GM23338 (cell line): Measurements from ENCODE around the gene PAPOLB. TPM values are rescaled to one million over a fixed set of nuclear protein-coding genes. Genes with fewer than 3 reads are reported as not detected.

Experiments used
- ATAC-seq: fragments of 200-7000 bp; cut with Tn5 transposase; 3 replicates; pipeline ENCODE4 v1.9.1; 2020
- DNase-seq: peaks from one replicate; pipeline ENCODE4 v3.0.0-alpha.2; 2015; ENCODE audit warnings: low spot score
- H2AFZ ChIP-seq: fragments of 200-600 bp; sonication (generic); 2 replicates; pipeline ENCODE4 v1.8.0; 2016; ENCODE audit warnings: antibody characterized with exemption, mild to moderate bottlenecking, moderate library complexity
- H3F3A ChIP-seq: fragments of 200-600 bp; sonication (generic); replicated peaks from 2 replicates; pipeline ENCODE4 v1.8.0; 2017; ENCODE audit warnings: antibody characterized with exemption, mixed run types, low read depth
- H3K27ac ChIP-seq: fragments of 200-600 bp; sonication (generic); 2 replicates; pipeline ENCODE4 v1.6.1; 2016; ENCODE audit warnings: low read depth
- H3K27me3 ChIP-seq: fragments of 200-600 bp; sonication (generic); 2 replicates; pipeline ENCODE4 v1.8.0; 2016; ENCODE audit warnings: mild to moderate bottlenecking, mixed run types, moderate library complexity; ENCODE audit not compliant: insufficient read depth
- H3K36me3 ChIP-seq: fragments of 200-600 bp; sonication (generic); 2 replicates; pipeline ENCODE4 v1.8.0; 2016; ENCODE audit warnings: mild to moderate bottlenecking; ENCODE audit not compliant: insufficient read depth
- H3K4me1 ChIP-seq: fragments of 200-600 bp; sonication (generic); 2 replicates; pipeline ENCODE4 v1.8.0; 2016; ENCODE audit warnings: mild to moderate bottlenecking, moderate library complexity; ENCODE audit not compliant: insufficient read depth
- H3K4me2 ChIP-seq: fragments of 200-600 bp; sonication (generic); 2 replicates; pipeline ENCODE4 v1.7.1; 2017; ENCODE audit warnings: mixed run types
- H3K4me3 ChIP-seq: fragments of 200-600 bp; sonication (generic); 2 replicates; pipeline ENCODE4 v1.6.1; 2016; ENCODE audit warnings: mixed run types
- H3K79me2 ChIP-seq: fragments of 200-600 bp; sonication (generic); replicated peaks from 2 replicates; pipeline ENCODE4 v1.8.0; 2017; ENCODE audit warnings: mild to moderate bottlenecking; ENCODE audit not compliant: insufficient read depth
- H3K9me2 ChIP-seq: fragments of 200-600 bp; sonication (generic); 2 replicates; pipeline ENCODE4 v1.8.0; 2017; ENCODE audit not compliant: insufficient read depth
- H4K20me1 ChIP-seq: fragments of 200-600 bp; sonication (generic); replicated peaks from 2 replicates; pipeline ENCODE4 v1.8.0; 2017; ENCODE audit warnings: mild to moderate bottlenecking; ENCODE audit not compliant: insufficient read depth
- H3K27ac Mint-ChIP-seq: 2 replicates; pipeline ENCODE4 v1.8.0; 2020; ENCODE audit warnings: inconsistent platforms, mild to moderate bottlenecking, moderate library complexity, mixed read lengths
- H3K27me3 Mint-ChIP-seq: 3 replicates; pipeline ENCODE4 v1.8.0; 2022; ENCODE audit warnings: low read depth, mild to moderate bottlenecking, moderate library complexity, mixed read lengths, inconsistent platforms; ENCODE audit not compliant: insufficient read depth, poor library complexity
- H3K36me3 Mint-ChIP-seq: 3 replicates; pipeline ENCODE4 v1.8.0; 2021; ENCODE audit warnings: low read depth, mild to moderate bottlenecking, inconsistent platforms, moderate library complexity, mixed read lengths
- H3K4me1 Mint-ChIP-seq: 3 replicates; pipeline ENCODE4 v1.8.0; 2020; ENCODE audit warnings: mild to moderate bottlenecking, inconsistent platforms, mixed read lengths
- H3K4me3 Mint-ChIP-seq: 3 replicates; pipeline ENCODE4 v1.8.0; 2021; ENCODE audit warnings: moderate library complexity, mild to moderate bottlenecking, inconsistent platforms, mixed read lengths
- H3K9me3 Mint-ChIP-seq: 3 replicates; pipeline ENCODE4 v1.8.0; 2020; ENCODE audit warnings: moderate library complexity, mild to moderate bottlenecking, inconsistent platforms, mixed read lengths
- EZH2 ChIP-seq: fragments of 200-600 bp; sonication (generic); IDR thresholded peaks from one replicate; pipeline ENCODE4 v1.8.0; 2017; ENCODE audit warnings: antibody characterized with exemption, mild to moderate bottlenecking, low read depth; ENCODE audit not compliant: unreplicated experiment
- EZH2phosphoT487 ChIP-seq: fragments of 200-600 bp; sonication (generic); IDR thresholded peaks from one replicate; pipeline ENCODE4 v1.8.1; 2018; ENCODE audit warnings: antibody characterized with exemption; ENCODE audit not compliant: unreplicated experiment
- NANOG ChIP-seq: IDR thresholded peaks from 2 replicates; pipeline ENCODE4 v1.6.1; 2016; ENCODE audit warnings: antibody characterized with exemption, borderline replicate concordance
- POLR2AphosphoS5 ChIP-seq: IDR thresholded peaks from 2 replicates; pipeline ENCODE4 v1.6.1; 2016; ENCODE audit warnings: antibody characterized with exemption, low read depth
- STAT1 ChIP-seq: IDR thresholded peaks from one replicate; pipeline ENCODE4 v1.6.1; 2016; ENCODE audit warnings: antibody characterized with exemption; ENCODE audit not compliant: unreplicated experiment
- ZNF114 ChIP-seq: fragments of 250-450 bp; sonication (Bioruptor Pico); IDR thresholded peaks from 2 replicates; pipeline ENCODE4 v1.5.0; 2020; ENCODE audit warnings: mild to moderate bottlenecking, moderate library complexity
- ZNF331 ChIP-seq: fragments of 250-450 bp; sonication (Bioruptor Pico); IDR thresholded peaks from 2 replicates; pipeline ENCODE4 v1.5.0; 2020; ENCODE audit warnings: low read depth, mild to moderate bottlenecking, moderate library complexity
- polyA plus RNA-seq: library from polyadenylated mRNA; unstranded; fragments of >200 nt; fragmentation: Nextera tagmentation; extraction: Ambion mirVana; gene quantifications from 2 replicates; pipeline ENCODE4 v1.2.1, GENCODE V29; 2016
- total RNA-seq: library from RNA; depleted of rRNA; stranded (reverse); fragments of >200 nt; shearing (Covaris generic); gene quantifications from 2 replicates; pipeline ENCODE4 v1.2.3, GENCODE V29; 2014
- TF ChIP-seq, protein P1 (sequence below), 2 experiments: fragments of 200-600 bp in 1 of 2; sonication (generic) in 1 of 2; conservative IDR thresholded peaks; 2 replicates each; pipeline versions ENCODE4 v1.5.1 to v1.6.1; 2016 to 2017; ENCODE audit warnings: antibody characterized with exemption in 2 of 2, low read depth in 2 of 2, mild to moderate bottlenecking in 2 of 2, moderate library complexity in 1 of 2
- TF ChIP-seq, protein P2 (sequence below): IDR thresholded peaks from 2 replicates; pipeline ENCODE4 v1.6.1; 2016; ENCODE audit warnings: antibody characterized with exemption
- TF ChIP-seq, protein P3 (sequence below): IDR thresholded peaks from one replicate; pipeline ENCODE4 v1.6.1; 2018; ENCODE audit warnings: antibody characterized with exemption; ENCODE audit not compliant: unreplicated experiment
- TF ChIP-seq, protein P4 (sequence below): fragments of 250-450 bp; sonication (Bioruptor Pico); IDR thresholded peaks from 2 replicates; pipeline ENCODE4 v1.5.0; 2020; ENCODE audit warnings: mild to moderate bottlenecking, moderate library complexity

Gene PAPOLB
- total and polyA plus RNA-seq, 2 experiments from 2014 or later, result 0.08 to 0.42 TPM

DNA sequence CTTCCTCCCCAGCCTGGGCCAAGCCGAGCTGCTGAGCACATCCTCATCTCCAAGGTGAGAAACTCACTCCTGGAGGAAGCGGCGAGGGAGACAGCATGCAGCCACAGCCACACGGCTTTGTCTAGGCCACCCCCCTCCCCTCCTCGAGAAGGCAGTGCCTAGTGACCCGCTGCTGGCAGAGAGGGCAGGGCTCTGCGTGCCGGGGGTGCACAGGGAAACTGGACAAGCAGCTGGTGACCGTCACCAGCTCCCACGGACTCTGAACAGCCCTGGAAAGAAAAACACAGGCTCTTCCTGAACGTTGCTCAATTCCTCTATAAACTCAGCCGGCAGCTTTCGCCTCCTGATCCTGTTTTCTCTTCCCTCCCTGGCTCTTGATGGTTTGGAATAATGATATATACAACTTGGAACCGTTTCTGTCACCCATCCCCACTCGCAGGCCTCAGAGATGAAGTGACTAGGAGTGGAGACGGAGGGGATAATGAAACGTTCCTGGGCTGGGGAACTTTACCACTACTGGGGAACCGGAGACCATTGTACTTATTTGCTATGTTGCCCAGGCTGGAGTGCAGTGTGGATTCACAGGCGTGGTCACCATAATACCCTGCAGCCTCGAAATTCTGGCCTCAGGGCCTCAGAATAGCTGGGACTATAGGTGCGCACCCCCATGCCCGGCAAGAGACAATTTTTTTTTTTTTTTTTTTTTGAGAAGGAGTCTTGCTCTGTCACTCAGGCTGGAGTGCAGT lies 19.3 kb downstream of the PAPOLB start:
- Mint-ChIP-seq H3K27ac (no peak overlapping the region), H3K36me3 (no peaks in the 10 kb centered on the region), H3K4me1 (peaks cover 7% of the 10 kb centered on the region), H3K9me3 (no peaks in the 10 kb centered on the region), H3K4me3 (no peak overlapping the region), H3K27me3 (peaks cover 9% of the 10 kb centered on the region)
- Histone ChIP-seq H3K4me1 (no peaks in the 10 kb centered on the region), H3K4me3 (no peak overlapping the region), H3K9me2 (no peaks in the 10 kb centered on the region), H4K20me1 (no peaks in the 10 kb centered on the region), H3K79me2 (no peaks in the 10 kb centered on the region), H3K36me3 (no peaks in the 10 kb centered on the region), H3F3A (no peaks in the 10 kb centered on the region), H3K27ac (no peak overlapping the region), H2AFZ (no peak overlapping the region), H3K27me3 (no peaks in the 10 kb centered on the region), H3K4me2 (no peak overlapping the region)
- DNase-seq (no peak), ATAC-seq (no peak)
- TF ChIP-seq EZH2, result no peak
- TF ChIP-seq POLR2AphosphoS5, result no peak
- TF ChIP-seq, protein P1, sequence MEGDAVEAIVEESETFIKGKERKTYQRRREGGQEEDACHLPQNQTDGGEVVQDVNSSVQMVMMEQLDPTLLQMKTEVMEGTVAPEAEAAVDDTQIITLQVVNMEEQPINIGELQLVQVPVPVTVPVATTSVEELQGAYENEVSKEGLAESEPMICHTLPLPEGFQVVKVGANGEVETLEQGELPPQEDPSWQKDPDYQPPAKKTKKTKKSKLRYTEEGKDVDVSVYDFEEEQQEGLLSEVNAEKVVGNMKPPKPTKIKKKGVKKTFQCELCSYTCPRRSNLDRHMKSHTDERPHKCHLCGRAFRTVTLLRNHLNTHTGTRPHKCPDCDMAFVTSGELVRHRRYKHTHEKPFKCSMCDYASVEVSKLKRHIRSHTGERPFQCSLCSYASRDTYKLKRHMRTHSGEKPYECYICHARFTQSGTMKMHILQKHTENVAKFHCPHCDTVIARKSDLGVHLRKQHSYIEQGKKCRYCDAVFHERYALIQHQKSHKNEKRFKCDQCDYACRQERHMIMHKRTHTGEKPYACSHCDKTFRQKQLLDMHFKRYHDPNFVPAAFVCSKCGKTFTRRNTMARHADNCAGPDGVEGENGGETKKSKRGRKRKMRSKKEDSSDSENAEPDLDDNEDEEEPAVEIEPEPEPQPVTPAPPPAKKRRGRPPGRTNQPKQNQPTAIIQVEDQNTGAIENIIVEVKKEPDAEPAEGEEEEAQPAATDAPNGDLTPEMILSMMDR (conservative IDR thresholded peaks at IDR 0.05; ENCODE audit: low read depth in 2 of 2), result no peak
- TF ChIP-seq, protein P2, sequence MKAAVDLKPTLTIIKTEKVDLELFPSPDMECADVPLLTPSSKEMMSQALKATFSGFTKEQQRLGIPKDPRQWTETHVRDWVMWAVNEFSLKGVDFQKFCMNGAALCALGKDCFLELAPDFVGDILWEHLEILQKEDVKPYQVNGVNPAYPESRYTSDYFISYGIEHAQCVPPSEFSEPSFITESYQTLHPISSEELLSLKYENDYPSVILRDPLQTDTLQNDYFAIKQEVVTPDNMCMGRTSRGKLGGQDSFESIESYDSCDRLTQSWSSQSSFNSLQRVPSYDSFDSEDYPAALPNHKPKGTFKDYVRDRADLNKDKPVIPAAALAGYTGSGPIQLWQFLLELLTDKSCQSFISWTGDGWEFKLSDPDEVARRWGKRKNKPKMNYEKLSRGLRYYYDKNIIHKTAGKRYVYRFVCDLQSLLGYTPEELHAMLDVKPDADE, result no peak
- TF ChIP-seq, protein P3, sequence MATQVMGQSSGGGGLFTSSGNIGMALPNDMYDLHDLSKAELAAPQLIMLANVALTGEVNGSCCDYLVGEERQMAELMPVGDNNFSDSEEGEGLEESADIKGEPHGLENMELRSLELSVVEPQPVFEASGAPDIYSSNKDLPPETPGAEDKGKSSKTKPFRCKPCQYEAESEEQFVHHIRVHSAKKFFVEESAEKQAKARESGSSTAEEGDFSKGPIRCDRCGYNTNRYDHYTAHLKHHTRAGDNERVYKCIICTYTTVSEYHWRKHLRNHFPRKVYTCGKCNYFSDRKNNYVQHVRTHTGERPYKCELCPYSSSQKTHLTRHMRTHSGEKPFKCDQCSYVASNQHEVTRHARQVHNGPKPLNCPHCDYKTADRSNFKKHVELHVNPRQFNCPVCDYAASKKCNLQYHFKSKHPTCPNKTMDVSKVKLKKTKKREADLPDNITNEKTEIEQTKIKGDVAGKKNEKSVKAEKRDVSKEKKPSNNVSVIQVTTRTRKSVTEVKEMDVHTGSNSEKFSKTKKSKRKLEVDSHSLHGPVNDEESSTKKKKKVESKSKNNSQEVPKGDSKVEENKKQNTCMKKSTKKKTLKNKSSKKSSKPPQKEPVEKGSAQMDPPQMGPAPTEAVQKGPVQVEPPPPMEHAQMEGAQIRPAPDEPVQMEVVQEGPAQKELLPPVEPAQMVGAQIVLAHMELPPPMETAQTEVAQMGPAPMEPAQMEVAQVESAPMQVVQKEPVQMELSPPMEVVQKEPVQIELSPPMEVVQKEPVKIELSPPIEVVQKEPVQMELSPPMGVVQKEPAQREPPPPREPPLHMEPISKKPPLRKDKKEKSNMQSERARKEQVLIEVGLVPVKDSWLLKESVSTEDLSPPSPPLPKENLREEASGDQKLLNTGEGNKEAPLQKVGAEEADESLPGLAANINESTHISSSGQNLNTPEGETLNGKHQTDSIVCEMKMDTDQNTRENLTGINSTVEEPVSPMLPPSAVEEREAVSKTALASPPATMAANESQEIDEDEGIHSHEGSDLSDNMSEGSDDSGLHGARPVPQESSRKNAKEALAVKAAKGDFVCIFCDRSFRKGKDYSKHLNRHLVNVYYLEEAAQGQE, result no peak
- TF ChIP-seq, protein P4, sequence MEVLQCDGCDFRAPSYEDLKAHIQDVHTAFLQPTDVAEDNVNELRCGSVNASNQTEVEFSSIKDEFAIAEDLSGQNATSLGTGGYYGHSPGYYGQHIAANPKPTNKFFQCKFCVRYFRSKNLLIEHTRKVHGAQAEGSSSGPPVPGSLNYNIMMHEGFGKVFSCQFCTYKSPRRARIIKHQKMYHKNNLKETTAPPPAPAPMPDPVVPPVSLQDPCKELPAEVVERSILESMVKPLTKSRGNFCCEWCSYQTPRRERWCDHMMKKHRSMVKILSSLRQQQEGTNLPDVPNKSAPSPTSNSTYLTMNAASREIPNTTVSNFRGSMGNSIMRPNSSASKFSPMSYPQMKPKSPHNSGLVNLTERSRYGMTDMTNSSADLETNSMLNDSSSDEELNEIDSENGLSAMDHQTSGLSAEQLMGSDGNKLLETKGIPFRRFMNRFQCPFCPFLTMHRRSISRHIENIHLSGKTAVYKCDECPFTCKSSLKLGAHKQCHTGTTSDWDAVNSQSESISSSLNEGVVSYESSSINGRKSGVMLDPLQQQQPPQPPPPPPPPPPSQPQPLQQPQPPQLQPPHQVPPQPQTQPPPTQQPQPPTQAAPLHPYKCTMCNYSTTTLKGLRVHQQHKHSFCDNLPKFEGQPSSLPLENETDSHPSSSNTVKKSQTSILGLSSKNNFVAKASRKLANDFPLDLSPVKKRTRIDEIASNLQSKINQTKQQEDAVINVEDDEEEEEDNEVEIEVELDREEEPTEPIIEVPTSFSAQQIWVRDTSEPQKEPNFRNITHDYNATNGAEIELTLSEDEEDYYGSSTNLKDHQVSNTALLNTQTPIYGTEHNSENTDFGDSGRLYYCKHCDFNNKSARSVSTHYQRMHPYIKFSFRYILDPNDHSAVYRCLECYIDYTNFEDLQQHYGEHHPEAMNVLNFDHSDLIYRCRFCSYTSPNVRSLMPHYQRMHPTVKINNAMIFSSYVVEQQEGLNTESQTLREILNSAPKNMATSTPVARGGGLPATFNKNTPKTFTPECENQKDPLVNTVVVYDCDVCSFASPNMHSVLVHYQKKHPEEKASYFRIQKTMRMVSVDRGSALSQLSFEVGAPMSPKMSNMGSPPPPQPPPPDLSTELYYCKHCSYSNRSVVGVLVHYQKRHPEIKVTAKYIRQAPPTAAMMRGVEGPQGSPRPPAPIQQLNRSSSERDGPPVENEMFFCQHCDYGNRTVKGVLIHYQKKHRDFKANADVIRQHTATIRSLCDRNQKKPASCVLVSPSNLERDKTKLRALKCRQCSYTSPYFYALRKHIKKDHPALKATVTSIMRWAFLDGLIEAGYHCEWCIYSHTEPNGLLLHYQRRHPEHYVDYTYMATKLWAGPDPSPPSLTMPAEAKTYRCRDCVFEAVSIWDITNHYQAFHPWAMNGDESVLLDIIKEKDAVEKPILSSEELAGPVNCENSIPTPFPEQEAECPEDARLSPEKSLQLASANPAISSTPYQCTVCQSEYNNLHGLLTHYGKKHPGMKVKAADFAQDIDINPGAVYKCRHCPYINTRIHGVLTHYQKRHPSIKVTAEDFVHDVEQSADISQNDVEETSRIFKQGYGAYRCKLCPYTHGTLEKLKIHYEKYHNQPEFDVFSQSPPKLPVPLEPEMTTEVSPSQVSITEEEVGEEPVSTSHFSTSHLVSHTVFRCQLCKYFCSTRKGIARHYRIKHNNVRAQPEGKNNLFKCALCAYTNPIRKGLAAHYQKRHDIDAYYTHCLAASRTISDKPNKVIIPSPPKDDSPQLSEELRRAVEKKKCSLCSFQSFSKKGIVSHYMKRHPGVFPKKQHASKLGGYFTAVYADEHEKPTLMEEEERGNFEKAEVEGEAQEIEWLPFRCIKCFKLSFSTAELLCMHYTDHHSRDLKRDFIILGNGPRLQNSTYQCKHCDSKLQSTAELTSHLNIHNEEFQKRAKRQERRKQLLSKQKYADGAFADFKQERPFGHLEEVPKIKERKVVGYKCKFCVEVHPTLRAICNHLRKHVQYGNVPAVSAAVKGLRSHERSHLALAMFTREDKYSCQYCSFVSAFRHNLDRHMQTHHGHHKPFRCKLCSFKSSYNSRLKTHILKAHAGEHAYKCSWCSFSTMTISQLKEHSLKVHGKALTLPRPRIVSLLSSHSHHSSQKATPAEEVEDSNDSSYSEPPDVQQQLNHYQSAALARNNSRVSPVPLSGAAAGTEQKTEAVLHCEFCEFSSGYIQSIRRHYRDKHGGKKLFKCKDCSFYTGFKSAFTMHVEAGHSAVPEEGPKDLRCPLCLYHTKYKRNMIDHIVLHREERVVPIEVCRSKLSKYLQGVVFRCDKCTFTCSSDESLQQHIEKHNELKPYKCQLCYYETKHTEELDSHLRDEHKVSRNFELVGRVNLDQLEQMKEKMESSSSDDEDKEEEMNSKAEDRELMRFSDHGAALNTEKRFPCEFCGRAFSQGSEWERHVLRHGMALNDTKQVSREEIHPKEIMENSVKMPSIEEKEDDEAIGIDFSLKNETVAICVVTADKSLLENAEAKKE (CRISPR knock-in tag), result no peak
- no peak for TF ChIP-seq ZNF114 (CRISPR knock-in tag)
- TF ChIP-seq NANOG, result no peak
- TF ChIP-seq STAT1, result no peak
- no peak for TF ChIP-seq ZNF331
- no peak for TF ChIP-seq EZH2phosphoT487
